ENCODE measurements around the gene DGUOK.
"Not testable (repeated sequence)": the region's sequence is repeated elsewhere in the genome, so short reads cannot be mapped to it uniquely, and the experiment has no call there.

The DGUOK gene

GRCh38 chr2:73939419-73939818, 12.7 kb downstream of the DGUOK start:
- no peak for DNase-seq (ENCODE audit: low read depth)
- no peak overlapping the region for H3K4me3 ChIP-seq (ENCODE audit: low read length)
- peak; percentile 6 for TF ChIP-seq CTCF (conservative IDR thresholded peaks at IDR 0.05; ENCODE audit: low read depth, low read length)

- DNase-seq (ENCODE audit: low read depth); H3K4me3 ChIP-seq (ENCODE audit: low read length): not testable (repeated sequence)
Measured at GRCh38 chr2:73940066-73940465, 13.4 kb downstream of the DGUOK start.

- no peak for DNase-seq (ENCODE audit: low read depth)
- no peak for TF ChIP-seq CTCF (conservative IDR thresholded peaks at IDR 0.05; ENCODE audit: low read depth, low read length)
- H3K4me3 ChIP-seq (ENCODE audit: low read length), result no peak overlapping the region
Measured at GRCh38 chr2:73942664-73943063, 16.0 kb downstream of the DGUOK start.

- H3K4me3 ChIP-seq (ENCODE audit: low read length), result no peak overlapping the region
- no peak for TF ChIP-seq CTCF (conservative IDR thresholded peaks at IDR 0.05; ENCODE audit: low read depth, low read length)
- DNase-seq (ENCODE audit: low read depth), result no peak
Measured at GRCh38 chr2:73944714-73945113, 18.0 kb downstream of the DGUOK start.

- no peak for TF ChIP-seq CTCF (conservative IDR thresholded peaks at IDR 0.05; ENCODE audit: low read depth, low read length)
- no peak for DNase-seq (ENCODE audit: low read depth)
- H3K4me3 ChIP-seq (ENCODE audit: low read length), result no peak overlapping the region
Measured at GRCh38 chr2:73946215-73946614, 19.5 kb downstream of the DGUOK start.

- TF ChIP-seq CTCF (conservative IDR thresholded peaks at IDR 0.05; ENCODE audit: low read depth, low read length), result no peak
- DNase-seq (ENCODE audit: low read depth), result no peak
- no peak overlapping the region for H3K4me3 ChIP-seq (ENCODE audit: low read length)
Measured at GRCh38 chr2:73946666-73947065, 20.0 kb downstream of the DGUOK start.

- TF ChIP-seq CTCF (conservative IDR thresholded peaks at IDR 0.05; ENCODE audit: low read depth, low read length), result no peak
- H3K4me3 ChIP-seq (ENCODE audit: low read length), result no peak overlapping the region
- no peak for DNase-seq (ENCODE audit: low read depth)
Measured at GRCh38 chr2:73947412-73948018, 20.8 kb downstream of the DGUOK start.

GRCh38 chr2:73949802-73950201, 23.1 kb downstream of the DGUOK start:
- no peak for DNase-seq (ENCODE audit: low read depth)
- no peak for TF ChIP-seq CTCF (conservative IDR thresholded peaks at IDR 0.05; ENCODE audit: low read depth, low read length)
- H3K4me3 ChIP-seq (ENCODE audit: low read length), result no peak overlapping the region

All from retinal pigment epithelial cell (primary cell).